Measurements from ENCODE around the gene CAPN10. TPM values are rescaled to one million over a fixed set of nuclear protein-coding genes. Genes with fewer than 3 reads are reported as not detected.

The CAPN10 gene
- total RNA-seq, 1 donor: 21.0 TPM

- no peak for TF ChIP-seq CTCF (IDR thresholded peaks at IDR 0.05; ENCODE audit: extremely low read depth, low read depth, low read length)
- no peaks in the 10 kb centered on the region for H3K9me3 ChIP-seq (ENCODE audit: low read depth, low read length)
- H3K4me2 ChIP-seq (ENCODE audit: insufficient read depth, low read length): no peak overlapping the region
- no peaks in the 10 kb centered on the region for H3K4me1 ChIP-seq (ENCODE audit: insufficient read depth, low read length)
- no peaks in the 10 kb centered on the region for H3K27me3 ChIP-seq (ENCODE audit: insufficient read depth, low read length)
- no peak overlapping the region for H2AFZ ChIP-seq (ENCODE audit: low read length)
- no peaks in the 10 kb centered on the region for H3K79me2 ChIP-seq (ENCODE audit: insufficient read depth, low read length)
- H3K4me3 ChIP-seq (ENCODE audit: insufficient read depth, low read length): no peak overlapping the region
- DNase-seq (ENCODE audit: insufficient read length, low spot score, missing footprints): peak; percentile 87
- peaks cover 9% of the 10 kb centered on the region for H4K20me1 ChIP-seq (ENCODE audit: insufficient read depth, low read length)
- no peak overlapping the region for H3K27ac ChIP-seq (ENCODE audit: low read depth, low read length)
- H3K36me3 ChIP-seq (ENCODE audit: insufficient read depth, low read length): no peaks in the 10 kb centered on the region
Observed at GRCh38 chr2:240600451-240600961, 14.0 kb downstream of the CAPN10 start.

GRCh38 chr2:240601061-240601830, 14.7 kb downstream of the CAPN10 start:
- H3K9me3 ChIP-seq (ENCODE audit: low read depth, low read length): no peaks in the 10 kb centered on the region
- no peak for TF ChIP-seq CTCF (IDR thresholded peaks at IDR 0.05; ENCODE audit: extremely low read depth, low read depth, low read length)
- H4K20me1 ChIP-seq (ENCODE audit: insufficient read depth, low read length): peaks cover 4% of the 10 kb centered on the region
- H3K4me3 ChIP-seq (ENCODE audit: insufficient read depth, low read length): no peak overlapping the region
- no peak overlapping the region for H3K4me2 ChIP-seq (ENCODE audit: insufficient read depth, low read length)
- no peak overlapping the region for H3K27ac ChIP-seq (ENCODE audit: low read depth, low read length)
- no peaks in the 10 kb centered on the region for H3K36me3 ChIP-seq (ENCODE audit: insufficient read depth, low read length)
- H3K27me3 ChIP-seq (ENCODE audit: insufficient read depth, low read length): no peaks in the 10 kb centered on the region
- no peaks in the 10 kb centered on the region for H3K4me1 ChIP-seq (ENCODE audit: insufficient read depth, low read length)
- no peak overlapping the region for H2AFZ ChIP-seq (ENCODE audit: low read length)
- H3K79me2 ChIP-seq (ENCODE audit: insufficient read depth, low read length): no peaks in the 10 kb centered on the region
- peak; percentile 78 for DNase-seq (ENCODE audit: insufficient read length, low spot score, missing footprints)

- H3K4me1 ChIP-seq (ENCODE audit: insufficient read depth, low read length): no peaks in the 10 kb centered on the region
- no peak for TF ChIP-seq CTCF (IDR thresholded peaks at IDR 0.05; ENCODE audit: extremely low read depth, low read depth, low read length)
- H3K4me2 ChIP-seq (ENCODE audit: insufficient read depth, low read length): no peak overlapping the region
Observed at GRCh38 chr2:240601831-240602160, 15.3 kb downstream of the CAPN10 start.

GRCh38 chr2:240602266-240603050, 15.9 kb downstream of the CAPN10 start:
- H3K4me3 ChIP-seq (ENCODE audit: insufficient read depth, low read length): no peak overlapping the region
- H3K79me2 ChIP-seq (ENCODE audit: insufficient read depth, low read length): no peaks in the 10 kb centered on the region
- DNase-seq (ENCODE audit: insufficient read length, low spot score, missing footprints): peak; percentile 79
- no peak overlapping the region for H3K4me2 ChIP-seq (ENCODE audit: insufficient read depth, low read length)
- no peak for TF ChIP-seq CTCF (IDR thresholded peaks at IDR 0.05; ENCODE audit: extremely low read depth, low read depth, low read length)
- no peaks in the 10 kb centered on the region for H3K9me3 ChIP-seq (ENCODE audit: low read depth, low read length)
- no peaks in the 10 kb centered on the region for H3K27me3 ChIP-seq (ENCODE audit: insufficient read depth, low read length)
- no peaks in the 10 kb centered on the region for H3K4me1 ChIP-seq (ENCODE audit: insufficient read depth, low read length)
- H3K27ac ChIP-seq (ENCODE audit: low read depth, low read length): no peak overlapping the region
- H3K36me3 ChIP-seq (ENCODE audit: insufficient read depth, low read length): no peaks in the 10 kb centered on the region
- H4K20me1 ChIP-seq (ENCODE audit: insufficient read depth, low read length): peaks cover 4% of the 10 kb centered on the region
- no peak overlapping the region for H2AFZ ChIP-seq (ENCODE audit: low read length)

More at GRCh38 chr2:240601831-240602160, 15.3 kb downstream of the CAPN10 start:
- H3K36me3 ChIP-seq (ENCODE audit: insufficient read depth, low read length): no peaks in the 10 kb centered on the region
- DNase-seq (ENCODE audit: insufficient read length, low spot score, missing footprints): no peak
- peaks cover 4% of the 10 kb centered on the region for H4K20me1 ChIP-seq (ENCODE audit: insufficient read depth, low read length)
- H3K4me3 ChIP-seq (ENCODE audit: insufficient read depth, low read length): no peak overlapping the region
- H3K79me2 ChIP-seq (ENCODE audit: insufficient read depth, low read length): no peaks in the 10 kb centered on the region
- no peak overlapping the region for H2AFZ ChIP-seq (ENCODE audit: low read length)
- H3K9me3 ChIP-seq (ENCODE audit: low read depth, low read length): no peaks in the 10 kb centered on the region
- no peak overlapping the region for H3K27ac ChIP-seq (ENCODE audit: low read depth, low read length)
- no peaks in the 10 kb centered on the region for H3K27me3 ChIP-seq (ENCODE audit: insufficient read depth, low read length)

Measured in osteoblast (primary cell).